GM12892 (cell line): ENCODE results near the gene UBASH3B.

Experiments
- POLR2A ChIP-seq: IDR thresholded peaks from 2 replicates; pipeline ENCODE4 v1.6.1; 2011; ENCODE audit warnings: low read depth, low read length, control low read depth
- POLR2AphosphoS5 ChIP-seq: IDR thresholded peaks from 2 replicates; pipeline ENCODE4 v1.6.1; 2011; ENCODE audit warnings: low read depth, low read length, control low read depth
- TAF1 ChIP-seq: IDR thresholded peaks from 2 replicates; pipeline ENCODE4 v1.6.1; 2011; ENCODE audit warnings: low read depth, mild to moderate bottlenecking, control low read depth, low read length, borderline replicate concordance

GRCh38 chr11:122853261-122853660, 197.7 kb downstream of the UBASH3B start:
- no peak for TF ChIP-seq POLR2AphosphoS5
- TF ChIP-seq POLR2A: no peak
- TF ChIP-seq TAF1: no peak
